ENCODE results near the gene TMEM108. TPM values are rescaled to one million over a fixed set of nuclear protein-coding genes. Genes with fewer than 3 reads are reported as not detected.

Gene TMEM108
- total RNA-seq, 3 donors from 2014 or later: not detected

GRCh38 chr3:133117342-133117741 is 79.2 kb downstream of the TMEM108 start:
- Mint-ChIP-seq H3K4me1 (ENCODE audit: low read depth) (no peaks in the 10 kb centered on the region), H3K4me3 (no peak overlapping the region), H3K36me3 (ENCODE audit: insufficient read depth) (no peaks in the 10 kb centered on the region), H3K27me3 (ENCODE audit: low read depth) (peaks cover 1% of the 10 kb centered on the region), H3K9me3 (no peaks in the 10 kb centered on the region)
- DNase-seq (no peak), ATAC-seq (no peak)

GRCh38 chr3:133119176-133119575 is 81.0 kb downstream of the TMEM108 start:
- no peaks in the 10 kb centered on the region for H3K27me3 Mint-ChIP-seq (ENCODE audit: low read depth)
- no peak for DNase-seq
- no peaks in the 10 kb centered on the region for H3K36me3 Mint-ChIP-seq (ENCODE audit: insufficient read depth)
- H3K9me3 Mint-ChIP-seq: no peaks in the 10 kb centered on the region
- no peak overlapping the region for H3K4me3 Mint-ChIP-seq
- no peak for ATAC-seq
- H3K4me1 Mint-ChIP-seq (ENCODE audit: low read depth): no peaks in the 10 kb centered on the region

GRCh38 chr3:133121450-133121849 is 83.3 kb downstream of the TMEM108 start:
- DNase-seq: no peak
- no peaks in the 10 kb centered on the region for H3K9me3 Mint-ChIP-seq
- no peak for ATAC-seq
- H3K4me1 Mint-ChIP-seq (ENCODE audit: low read depth): no peaks in the 10 kb centered on the region
- H3K27me3 Mint-ChIP-seq (ENCODE audit: low read depth): peaks cover 2% of the 10 kb centered on the region
- H3K36me3 Mint-ChIP-seq (ENCODE audit: insufficient read depth): no peaks in the 10 kb centered on the region
- H3K4me3 Mint-ChIP-seq: no peak overlapping the region

GRCh38 chr3:133123636-133124035 is 85.4 kb downstream of the TMEM108 start:
- H3K36me3 Mint-ChIP-seq (ENCODE audit: insufficient read depth): no peaks in the 10 kb centered on the region
- no peak for DNase-seq
- no peak overlapping the region for H3K4me3 Mint-ChIP-seq
- ATAC-seq: no peak
- H3K9me3 Mint-ChIP-seq: no peaks in the 10 kb centered on the region
- H3K4me1 Mint-ChIP-seq (ENCODE audit: low read depth): no peaks in the 10 kb centered on the region
- peaks cover 4% of the 10 kb centered on the region for H3K27me3 Mint-ChIP-seq (ENCODE audit: low read depth)

GRCh38 chr3:133124511-133124910 is 86.3 kb downstream of the TMEM108 start:
- Mint-ChIP-seq H3K36me3 (ENCODE audit: insufficient read depth) (no peaks in the 10 kb centered on the region), H3K4me3 (no peak overlapping the region)
- ATAC-seq: no peak

GRCh38 chr3:133125171-133125570 is 87.0 kb downstream of the TMEM108 start:
- ATAC-seq (no peak), DNase-seq (no peak)
- Mint-ChIP-seq H3K36me3 (ENCODE audit: insufficient read depth) (no peaks in the 10 kb centered on the region), H3K9me3 (no peaks in the 10 kb centered on the region), H3K4me3 (no peak overlapping the region), H3K4me1 (ENCODE audit: low read depth) (no peaks in the 10 kb centered on the region), H3K27me3 (ENCODE audit: low read depth) (peaks cover 4% of the 10 kb centered on the region)

More at GRCh38 chr3:133124511-133124910, 86.3 kb downstream of the TMEM108 start:
- Mint-ChIP-seq H3K9me3 (no peaks in the 10 kb centered on the region), H3K4me1 (ENCODE audit: low read depth) (no peaks in the 10 kb centered on the region), H3K27me3 (ENCODE audit: low read depth) (peaks cover 4% of the 10 kb centered on the region)
- no peak for DNase-seq

GRCh38 chr3:133125802-133126201 is 87.6 kb downstream of the TMEM108 start:
- ATAC-seq (no peak), DNase-seq (no peak)
- Mint-ChIP-seq H3K4me3 (no peak overlapping the region), H3K27me3 (ENCODE audit: low read depth) (peaks cover 4% of the 10 kb centered on the region), H3K4me1 (ENCODE audit: low read depth) (no peaks in the 10 kb centered on the region), H3K9me3 (no peaks in the 10 kb centered on the region), H3K36me3 (ENCODE audit: insufficient read depth) (no peaks in the 10 kb centered on the region)

GRCh38 chr3:133127381-133127780 is 89.2 kb downstream of the TMEM108 start:
- no peaks in the 10 kb centered on the region for H3K9me3 Mint-ChIP-seq
- peaks cover 4% of the 10 kb centered on the region for H3K27me3 Mint-ChIP-seq (ENCODE audit: low read depth)
- H3K36me3 Mint-ChIP-seq (ENCODE audit: insufficient read depth): no peaks in the 10 kb centered on the region
- ATAC-seq (no peak), DNase-seq (no peak)
- H3K4me3 Mint-ChIP-seq: no peak overlapping the region
- no peaks in the 10 kb centered on the region for H3K4me1 Mint-ChIP-seq (ENCODE audit: low read depth)

GRCh38 chr3:133130168-133130567 is 92.0 kb downstream of the TMEM108 start:
- Mint-ChIP-seq H3K4me3 (no peak overlapping the region), H3K4me1 (ENCODE audit: low read depth) (no peaks in the 10 kb centered on the region), H3K27me3 (ENCODE audit: low read depth) (peaks cover 4% of the 10 kb centered on the region), H3K9me3 (no peaks in the 10 kb centered on the region), H3K36me3 (ENCODE audit: insufficient read depth) (no peaks in the 10 kb centered on the region)
- DNase-seq (no peak), ATAC-seq (no peak)

GRCh38 chr3:133135306-133135705 is 97.1 kb downstream of the TMEM108 start:
- no peak for ATAC-seq

GRCh38 chr3:133136114-133137041 is 98.2 kb downstream of the TMEM108 start:
- H3K36me3 Mint-ChIP-seq (ENCODE audit: insufficient read depth): no peaks in the 10 kb centered on the region
- H3K9me3 Mint-ChIP-seq: no peaks in the 10 kb centered on the region
- no peak overlapping the region for H3K4me3 Mint-ChIP-seq
- peak in 1 of 2 donors; percentile 18 for ATAC-seq
- no peaks in the 10 kb centered on the region for H3K4me1 Mint-ChIP-seq (ENCODE audit: low read depth)
- no peaks in the 10 kb centered on the region for H3K27me3 Mint-ChIP-seq (ENCODE audit: low read depth)
- no peak for DNase-seq

More at GRCh38 chr3:133135306-133135705, 97.1 kb downstream of the TMEM108 start:
- Mint-ChIP-seq H3K36me3 (ENCODE audit: insufficient read depth) (no peaks in the 10 kb centered on the region), H3K4me1 (ENCODE audit: low read depth) (no peaks in the 10 kb centered on the region), H3K4me3 (no peak overlapping the region), H3K27me3 (ENCODE audit: low read depth) (no peaks in the 10 kb centered on the region), H3K9me3 (no peaks in the 10 kb centered on the region)
- DNase-seq: no peak

- no peak overlapping the region for H3K4me3 Mint-ChIP-seq
- ATAC-seq (no peak), DNase-seq (no peak)
- peaks cover 2% of the 10 kb centered on the region for H3K27me3 Mint-ChIP-seq (ENCODE audit: low read depth)
- H3K36me3 Mint-ChIP-seq (ENCODE audit: insufficient read depth): no peaks in the 10 kb centered on the region
- no peaks in the 10 kb centered on the region for H3K4me1 Mint-ChIP-seq (ENCODE audit: low read depth)
- H3K9me3 Mint-ChIP-seq: no peaks in the 10 kb centered on the region
Observed at GRCh38 chr3:133137042-133137996, 99.1 kb downstream of the TMEM108 start.

- H3K4me3 Mint-ChIP-seq: no peak overlapping the region
- no peak for ATAC-seq
- no peaks in the 10 kb centered on the region for H3K9me3 Mint-ChIP-seq
- DNase-seq: no peak
- H3K36me3 Mint-ChIP-seq (ENCODE audit: insufficient read depth): no peaks in the 10 kb centered on the region
- H3K27me3 Mint-ChIP-seq (ENCODE audit: low read depth): peaks cover 2% of the 10 kb centered on the region
- no peaks in the 10 kb centered on the region for H3K4me1 Mint-ChIP-seq (ENCODE audit: low read depth)
Observed at GRCh38 chr3:133138017-133138416, 99.8 kb downstream of the TMEM108 start.

- no peaks in the 10 kb centered on the region for H3K9me3 Mint-ChIP-seq
- no peaks in the 10 kb centered on the region for H3K4me1 Mint-ChIP-seq (ENCODE audit: low read depth)
- ATAC-seq: no peak
- DNase-seq: no peak
- H3K36me3 Mint-ChIP-seq (ENCODE audit: insufficient read depth): no peaks in the 10 kb centered on the region
- H3K4me3 Mint-ChIP-seq: no peak overlapping the region
- H3K27me3 Mint-ChIP-seq (ENCODE audit: low read depth): no peaks in the 10 kb centered on the region
Observed at GRCh38 chr3:133152056-133152455, 113.9 kb downstream of the TMEM108 start.
